GM10266 (cell line): ENCODE results near the gene FUCA1.

ENCODE experiments used
- DNase-seq: peaks from one replicate; pipeline ENCODE4 v3.0.0; 2012; ENCODE audit errors: extremely low spot score
- TF ChIP-seq, protein P1 (sequence below): IDR thresholded peaks from 2 replicates; pipeline ENCODE4 v1.5.1; 2012; ENCODE audit warnings: mild to moderate bottlenecking, low read depth; ENCODE audit not compliant: control insufficient read depth, insufficient read depth; ENCODE audit errors: missing control alignments

Gene FUCA1

DNA sequence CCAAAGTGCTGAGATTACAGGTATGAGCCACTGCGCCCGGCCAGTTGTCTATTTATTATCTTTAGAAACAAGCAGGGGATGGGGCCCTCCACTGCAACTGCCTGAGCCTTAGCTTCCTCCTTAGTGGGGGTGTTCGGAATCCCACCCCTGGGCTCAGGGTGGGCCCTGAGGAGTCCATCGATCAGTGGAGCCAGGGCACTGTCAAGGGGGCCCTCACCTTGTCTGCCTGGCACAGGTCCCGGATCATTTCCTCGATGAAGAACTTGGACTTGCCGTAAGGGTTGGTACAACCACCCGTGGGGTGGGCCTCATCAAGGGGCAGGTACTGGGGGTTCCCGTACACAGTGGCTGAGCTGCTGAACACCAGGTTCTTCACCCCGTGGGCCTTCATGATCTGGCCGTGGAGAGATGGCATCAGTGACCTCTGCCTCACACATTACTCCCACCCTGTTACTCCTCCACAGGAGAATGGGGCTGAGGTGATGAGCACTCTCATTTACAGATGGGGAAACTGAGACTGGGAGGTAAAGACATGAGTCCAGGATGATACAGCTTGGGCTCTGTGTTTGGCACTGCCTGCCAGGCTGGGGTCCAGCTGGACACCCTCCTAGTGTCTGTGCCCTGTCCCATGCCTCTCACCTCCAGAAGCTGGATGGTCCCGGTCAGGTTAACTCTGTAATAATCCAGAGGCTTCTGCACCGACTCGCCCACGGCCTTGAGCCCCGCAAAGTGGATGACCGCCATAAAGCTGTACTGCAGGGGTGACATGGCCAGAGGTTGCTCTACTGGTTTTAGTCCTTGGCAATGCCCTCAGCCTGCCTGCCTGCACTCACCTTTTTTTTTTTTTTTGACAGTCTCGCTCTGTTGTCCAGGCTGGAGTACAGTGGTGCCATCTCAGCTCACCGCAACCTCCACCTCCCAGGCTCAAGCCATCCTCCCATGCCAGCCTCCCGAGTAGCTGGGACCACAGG lies 70.3 kb downstream of the FUCA1 start:
- TF ChIP-seq, protein P1, sequence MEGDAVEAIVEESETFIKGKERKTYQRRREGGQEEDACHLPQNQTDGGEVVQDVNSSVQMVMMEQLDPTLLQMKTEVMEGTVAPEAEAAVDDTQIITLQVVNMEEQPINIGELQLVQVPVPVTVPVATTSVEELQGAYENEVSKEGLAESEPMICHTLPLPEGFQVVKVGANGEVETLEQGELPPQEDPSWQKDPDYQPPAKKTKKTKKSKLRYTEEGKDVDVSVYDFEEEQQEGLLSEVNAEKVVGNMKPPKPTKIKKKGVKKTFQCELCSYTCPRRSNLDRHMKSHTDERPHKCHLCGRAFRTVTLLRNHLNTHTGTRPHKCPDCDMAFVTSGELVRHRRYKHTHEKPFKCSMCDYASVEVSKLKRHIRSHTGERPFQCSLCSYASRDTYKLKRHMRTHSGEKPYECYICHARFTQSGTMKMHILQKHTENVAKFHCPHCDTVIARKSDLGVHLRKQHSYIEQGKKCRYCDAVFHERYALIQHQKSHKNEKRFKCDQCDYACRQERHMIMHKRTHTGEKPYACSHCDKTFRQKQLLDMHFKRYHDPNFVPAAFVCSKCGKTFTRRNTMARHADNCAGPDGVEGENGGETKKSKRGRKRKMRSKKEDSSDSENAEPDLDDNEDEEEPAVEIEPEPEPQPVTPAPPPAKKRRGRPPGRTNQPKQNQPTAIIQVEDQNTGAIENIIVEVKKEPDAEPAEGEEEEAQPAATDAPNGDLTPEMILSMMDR: no peak
- no peak for DNase-seq

DNA sequence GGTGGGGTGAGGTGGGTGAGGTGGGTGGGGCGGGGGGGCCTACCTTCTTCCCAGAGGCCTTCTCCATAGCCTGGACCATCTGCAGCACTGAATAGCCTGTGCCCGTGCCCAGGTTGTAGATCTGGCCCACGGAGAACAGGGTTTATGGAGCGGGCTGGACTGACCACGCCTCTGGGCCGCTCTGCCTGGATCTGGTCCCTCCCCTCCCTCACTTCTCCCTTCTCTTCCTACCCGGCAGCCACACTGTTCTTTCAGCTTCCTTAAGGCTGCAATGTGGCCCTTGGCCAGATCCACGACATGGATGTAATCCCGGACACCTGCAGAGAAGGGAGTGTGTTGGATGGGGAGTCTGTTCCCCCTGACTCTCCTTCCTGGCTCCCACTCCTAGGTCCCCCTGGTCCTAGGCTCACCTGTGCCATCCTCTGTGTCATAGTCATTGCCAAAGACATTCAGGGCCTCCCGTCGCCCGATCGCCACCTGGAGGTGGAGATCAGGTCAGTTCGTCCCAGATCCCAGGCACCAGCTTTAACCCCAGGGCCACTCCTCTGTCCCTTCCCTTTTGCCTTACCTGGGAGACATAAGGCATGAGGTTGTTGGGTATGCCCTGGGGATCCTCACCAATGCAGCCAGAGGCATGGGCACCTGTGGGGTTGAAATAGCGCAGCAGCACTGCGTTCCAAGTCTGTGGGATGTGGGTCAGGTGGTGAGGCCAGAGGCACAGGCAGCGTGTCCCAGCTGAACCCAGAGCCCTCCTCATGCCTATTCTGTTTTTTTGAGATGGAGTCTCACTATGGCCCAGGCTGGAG lies 71.4 kb downstream of the FUCA1 start:
- DNase-seq: no peak

DNA sequence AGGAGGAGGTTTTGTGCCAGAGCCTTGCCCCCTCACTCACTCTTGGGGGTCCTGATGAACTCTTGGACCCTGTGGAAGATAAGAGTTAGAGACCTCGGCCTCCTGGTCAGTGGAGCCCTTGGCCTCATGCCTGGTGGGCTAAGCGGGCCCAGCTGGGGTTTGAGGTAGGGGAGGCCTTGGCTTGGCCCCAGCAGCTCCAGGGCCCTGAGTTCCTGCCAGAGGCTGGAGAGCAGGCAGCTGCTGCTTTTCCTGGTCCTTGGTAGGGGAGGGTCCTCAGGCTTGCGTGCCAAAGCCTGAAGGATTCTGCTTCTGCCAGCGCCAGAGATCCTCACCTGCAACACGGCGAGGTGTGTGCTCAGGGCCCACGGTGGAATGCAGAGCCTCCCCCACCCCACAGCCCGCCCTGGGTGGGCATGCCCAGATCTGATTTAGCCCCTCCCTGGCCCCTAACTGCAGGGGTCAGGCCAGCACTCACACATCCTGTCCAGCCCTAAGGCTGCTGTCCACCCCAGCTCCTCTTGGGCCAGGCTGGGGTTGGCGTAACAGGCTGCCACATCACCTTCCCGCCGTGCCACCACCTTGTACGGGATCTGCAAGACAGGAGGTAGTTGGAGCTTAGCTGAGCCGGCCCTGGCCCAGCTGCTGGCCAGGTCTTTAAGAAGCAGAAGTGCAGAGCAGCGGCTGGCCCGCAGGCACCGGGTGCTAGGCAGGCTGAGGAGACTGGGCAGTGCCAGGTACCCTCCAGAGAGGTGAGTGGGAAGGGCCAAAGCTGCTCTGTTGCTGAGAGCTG lies 72.2 kb downstream of the FUCA1 start:
- DNase-seq: no peak
- TF ChIP-seq, protein P1: no peak

More for the DNA sequence above, 71.4 kb downstream of the FUCA1 start:
- TF ChIP-seq, protein P1: no peak
